Islet precursor cell (in vitro differentiated cells): ENCODE measurements around the gene ARFIP2.
A peak's percentile ranks its signal among the peaks of the same experiment; 100 is the strongest.

Source experiments
- DNase-seq: peaks from one replicate; pipeline ENCODE4 v3.0.0-alpha.2; 2018

Gene ARFIP2

GRCh38 chr11:6438979-6439571, 42.1 kb downstream of the ARFIP2 start:
- DNase-seq, result peak; percentile 73

- no peak for DNase-seq
Measured at GRCh38 chr11:6437993-6438392, 43.1 kb downstream of the ARFIP2 start.

- no peak for DNase-seq
Measured at GRCh38 chr11:6437423-6437822, 43.7 kb downstream of the ARFIP2 start.

DNA sequence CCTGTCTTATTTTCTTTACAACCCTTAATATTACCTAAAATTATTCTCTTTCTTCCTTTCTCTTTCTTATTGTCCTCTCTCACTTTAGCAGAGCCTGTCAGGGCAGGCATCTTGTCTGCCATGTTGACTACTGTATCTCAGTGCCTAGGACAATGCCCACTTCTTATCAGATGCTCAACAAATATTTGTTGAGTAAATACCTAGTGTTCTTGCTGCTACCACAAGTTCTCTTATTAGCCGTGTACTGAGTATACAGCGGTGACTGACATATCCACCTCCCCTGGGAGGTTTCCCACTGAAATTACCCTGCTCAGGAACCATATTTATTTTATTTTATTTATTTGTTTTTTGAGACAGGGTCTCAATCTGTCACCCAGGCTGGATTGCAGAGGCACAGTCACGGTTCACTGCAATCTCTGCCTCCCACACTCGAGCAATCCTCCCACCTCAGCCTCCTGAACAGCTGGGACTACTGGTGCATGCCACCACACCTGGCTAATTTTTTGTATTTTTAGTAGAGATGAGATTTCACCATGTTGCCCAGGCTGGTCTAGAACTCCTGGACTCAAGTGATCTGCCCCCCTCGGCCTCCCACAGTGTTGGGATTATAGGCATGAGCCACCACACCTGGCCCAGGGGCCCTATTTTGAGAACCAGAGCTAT, 47.0 kb downstream of the ARFIP2 start:
- no peak for DNase-seq

- peak; percentile 94 for DNase-seq
Measured at GRCh38 chr11:6431861-6432260, 49.3 kb downstream of the ARFIP2 start.

DNA sequence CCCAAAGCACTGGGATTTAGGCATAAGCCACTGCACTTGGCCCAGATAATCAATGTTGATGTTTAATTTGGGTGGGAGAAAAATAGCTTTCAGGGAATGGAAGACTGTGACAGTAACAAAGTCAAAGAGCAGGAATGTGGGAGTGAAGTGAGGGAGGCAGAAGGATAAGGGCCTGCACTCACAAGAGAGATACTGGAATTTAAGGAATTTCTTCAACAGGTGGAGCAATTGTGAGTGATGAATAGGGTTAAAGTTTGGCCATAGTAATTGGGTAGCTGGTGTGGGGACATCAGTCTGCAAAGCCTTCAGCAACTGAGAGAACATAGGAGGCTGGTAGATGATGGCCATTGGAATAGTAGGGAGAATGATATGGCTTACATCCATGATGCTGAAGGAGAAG, 53.6 kb downstream of the ARFIP2 start:
- DNase-seq, result no peak
